Activated T-helper 2 cell treated with anti-CD3 and anti-CD28 coated beads, Interferon-gamma antibody, Interleukin-2, Interleukin-4, amounts not matched to agents 10 μg/mL and 5 μg/mL and 100 μg/mL, durations not matched to agents 14 hours and 24 hours and 36 hours (primary cell): ENCODE data around the gene DACH1. TPM values are rescaled to one million over a fixed set of nuclear protein-coding genes. Genes with fewer than 3 reads are reported as not detected.

ENCODE experiments used
- DNase-seq: peaks from one replicate; pipeline ENCODE4 v3.0.0; 2021; ENCODE audit warnings: low spot score
- H3K27ac Mint-ChIP-seq: one replicate; pipeline ENCODE4 v1.8.0; 2021; ENCODE audit warnings: mixed read lengths
- H3K27me3 Mint-ChIP-seq: one replicate; pipeline ENCODE4 v1.8.0; 2021; ENCODE audit warnings: low read depth, mixed read lengths
- H3K36me3 Mint-ChIP-seq: one replicate; pipeline ENCODE4 v1.8.0; 2021; ENCODE audit warnings: low read depth, mixed read lengths
- H3K4me1 Mint-ChIP-seq: one replicate; pipeline ENCODE4 v1.8.0; 2021; ENCODE audit warnings: low read depth, mixed read lengths
- H3K4me3 Mint-ChIP-seq: one replicate; pipeline ENCODE4 v1.8.0; 2021; ENCODE audit warnings: low read depth, mild to moderate bottlenecking, moderate library complexity, mixed read lengths
- H3K9me3 Mint-ChIP-seq: one replicate; pipeline ENCODE4 v1.8.0; 2021; ENCODE audit warnings: mixed read lengths
- intact Hi-C: fragments of 100-400 bp; cut with micrococcal nuclease; formaldehyde crosslinking; loops from one replicate; pipeline ENCODE4 v1.15.1; 2023
- total RNA-seq: library from RNA; stranded (reverse); gene quantifications from 2 replicates; pipeline ENCODE4 v1.2.3, GENCODE V29; 2022

DACH1 gene
- total RNA-seq, 1 donor from 2014 or later = not detected

GRCh38 chr13:71522941-71523526, 344.0 kb downstream of the DACH1 start:
- DNase-seq = no peak
- no peaks in the 10 kb centered on the region for H3K27me3 Mint-ChIP-seq
- no peak overlapping the region for H3K27ac Mint-ChIP-seq
- H3K36me3 Mint-ChIP-seq = no peaks in the 10 kb centered on the region
- no peaks in the 10 kb centered on the region for H3K9me3 Mint-ChIP-seq
- intact Hi-C loops = no loop called here
- no peak overlapping the region for H3K4me3 Mint-ChIP-seq
- H3K4me1 Mint-ChIP-seq = no peaks in the 10 kb centered on the region

GRCh38 chr13:71517004-71517403, 350.0 kb downstream of the DACH1 start:
- H3K4me1 Mint-ChIP-seq = no peaks in the 10 kb centered on the region
- H3K36me3 Mint-ChIP-seq = no peaks in the 10 kb centered on the region
- H3K4me3 Mint-ChIP-seq = no peak overlapping the region
- no peak for DNase-seq
- intact Hi-C loops = no loop called here
- no peaks in the 10 kb centered on the region for H3K9me3 Mint-ChIP-seq
- no peak overlapping the region for H3K27ac Mint-ChIP-seq
- no peaks in the 10 kb centered on the region for H3K27me3 Mint-ChIP-seq

DNA sequence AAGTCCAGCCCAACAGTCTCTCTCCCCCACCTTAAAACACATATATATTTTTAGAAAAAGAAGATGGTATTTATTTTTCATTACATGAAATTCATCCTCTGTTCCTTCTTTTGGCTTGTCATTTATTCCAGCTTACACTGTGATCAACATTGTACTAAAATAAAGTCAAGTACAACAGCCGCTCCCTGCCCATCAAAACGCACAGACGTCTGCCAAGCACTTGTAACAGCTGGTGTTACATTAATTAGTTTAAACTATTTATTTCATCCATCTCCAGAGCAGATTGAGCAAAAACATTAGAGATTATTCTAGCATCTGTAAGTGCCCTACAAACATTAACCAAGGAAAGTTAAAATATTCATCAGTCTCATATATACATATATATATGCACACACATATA, 350.5 kb downstream of the DACH1 start:
- intact Hi-C loops = no loop called here
- no peaks in the 10 kb centered on the region for H3K4me1 Mint-ChIP-seq
- H3K36me3 Mint-ChIP-seq = no peaks in the 10 kb centered on the region
- H3K9me3 Mint-ChIP-seq = no peaks in the 10 kb centered on the region
- H3K27ac Mint-ChIP-seq = no peak overlapping the region
- H3K27me3 Mint-ChIP-seq = no peaks in the 10 kb centered on the region
- no peak overlapping the region for H3K4me3 Mint-ChIP-seq
- DNase-seq = no peak

DNA sequence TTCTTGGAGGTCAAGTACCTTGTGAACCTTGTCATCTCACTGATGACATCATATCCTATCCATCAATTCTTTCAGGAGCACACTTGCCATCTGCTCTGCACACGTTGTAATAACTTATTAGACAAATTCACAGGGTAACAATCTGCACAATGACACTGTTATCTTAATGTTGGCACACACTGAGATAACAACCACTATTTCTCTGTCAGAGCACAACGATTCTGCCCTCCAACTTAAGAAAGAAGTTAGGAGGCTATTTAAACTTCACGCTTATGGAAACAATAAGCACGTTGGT, 351.3 kb downstream of the DACH1 start:
- H3K36me3 Mint-ChIP-seq = no peaks in the 10 kb centered on the region
- no peaks in the 10 kb centered on the region for H3K9me3 Mint-ChIP-seq

DNA sequence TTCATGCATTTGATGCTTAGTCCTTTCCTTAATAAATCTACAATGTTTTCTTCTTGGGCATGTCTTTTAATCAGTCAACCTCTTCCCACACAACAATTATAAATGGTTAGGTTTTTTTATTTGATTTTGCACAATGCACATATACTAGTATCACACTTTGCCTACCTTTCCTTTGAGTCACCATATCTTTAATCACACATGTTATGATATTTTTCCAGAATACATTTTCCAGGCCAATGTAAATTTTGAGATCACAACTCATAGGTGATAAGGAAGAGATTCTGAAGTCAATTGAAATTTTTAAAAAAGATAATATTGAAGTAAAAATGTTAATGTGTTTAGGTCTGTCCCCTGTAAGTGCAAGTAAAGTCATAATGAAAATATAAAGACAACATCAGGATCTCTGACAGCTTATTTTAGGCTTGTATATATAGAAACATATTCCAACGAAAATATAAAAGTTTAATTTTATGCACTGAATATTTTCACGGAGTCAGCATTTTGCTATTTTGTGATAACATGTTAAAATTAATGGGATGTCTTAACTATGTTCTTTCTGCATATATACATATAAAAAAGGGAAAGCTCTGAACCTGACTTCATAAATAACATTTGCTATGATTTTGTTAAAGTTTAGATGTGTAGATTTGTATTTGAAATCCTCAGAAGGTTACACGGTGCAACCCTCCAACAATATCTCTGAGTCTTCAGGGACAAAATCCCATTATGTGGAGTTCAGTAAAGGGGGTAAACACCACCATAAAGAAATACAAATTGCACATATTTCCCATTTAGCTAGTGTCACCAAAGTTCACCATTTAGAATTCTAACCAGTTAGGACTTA, 351.9 kb downstream of the DACH1 start:
- H3K36me3 Mint-ChIP-seq = no peaks in the 10 kb centered on the region
- DNase-seq = no peak
- H3K4me3 Mint-ChIP-seq = no peak overlapping the region
- H3K27me3 Mint-ChIP-seq = no peaks in the 10 kb centered on the region
- intact Hi-C loops = no loop called here
- H3K9me3 Mint-ChIP-seq = no peaks in the 10 kb centered on the region
- H3K27ac Mint-ChIP-seq = no peak overlapping the region
- no peaks in the 10 kb centered on the region for H3K4me1 Mint-ChIP-seq

More for the DNA sequence above, 351.3 kb downstream of the DACH1 start:
- H3K4me3 Mint-ChIP-seq = no peak overlapping the region
- H3K4me1 Mint-ChIP-seq = no peaks in the 10 kb centered on the region
- intact Hi-C loops = no loop called here
- no peaks in the 10 kb centered on the region for H3K27me3 Mint-ChIP-seq
- no peak overlapping the region for H3K27ac Mint-ChIP-seq
- DNase-seq = no peak

GRCh38 chr13:71513411-71514033, 353.5 kb downstream of the DACH1 start:
- Mint-ChIP-seq H3K27ac (no peak overlapping the region), H3K4me3 (no peak overlapping the region), H3K4me1 (no peaks in the 10 kb centered on the region), H3K9me3 (no peaks in the 10 kb centered on the region), H3K36me3 (no peaks in the 10 kb centered on the region), H3K27me3 (no peaks in the 10 kb centered on the region)
- intact Hi-C loops = no loop called here
- DNase-seq = no peak

DNA sequence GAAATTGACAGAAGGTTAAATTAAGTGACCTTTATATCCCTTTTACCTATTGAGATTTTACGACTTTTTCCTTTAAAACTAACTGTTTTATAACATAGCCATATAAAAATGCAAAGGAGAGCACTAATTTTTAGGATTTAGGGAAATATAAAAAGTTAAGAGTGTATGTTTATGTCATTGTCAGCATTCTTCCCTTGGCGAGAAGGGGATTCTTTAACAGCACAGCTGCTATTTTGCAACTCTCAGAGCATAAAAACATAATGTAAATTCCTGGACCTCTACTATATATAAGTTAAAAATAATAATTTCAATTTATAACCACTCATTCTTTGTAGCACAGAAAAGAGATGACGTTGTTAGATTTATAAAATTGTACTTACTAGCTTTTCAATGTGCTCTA, 363.2 kb downstream of the DACH1 start:
- Mint-ChIP-seq H3K4me1 (no peaks in the 10 kb centered on the region), H3K27me3 (no peaks in the 10 kb centered on the region), H3K4me3 (no peak overlapping the region), H3K27ac (no peak overlapping the region), H3K9me3 (no peaks in the 10 kb centered on the region), H3K36me3 (no peaks in the 10 kb centered on the region)
- no peak for DNase-seq
- intact Hi-C loops = no loop called here

- intact Hi-C loops = no loop called here
- no peak overlapping the region for H3K4me3 Mint-ChIP-seq
- no peaks in the 10 kb centered on the region for H3K36me3 Mint-ChIP-seq
- no peaks in the 10 kb centered on the region for H3K9me3 Mint-ChIP-seq
- no peak overlapping the region for H3K27ac Mint-ChIP-seq
- no peaks in the 10 kb centered on the region for H3K4me1 Mint-ChIP-seq
- no peaks in the 10 kb centered on the region for H3K27me3 Mint-ChIP-seq
- no peak for DNase-seq
Measured at GRCh38 chr13:71499944-71500514, 367.0 kb downstream of the DACH1 start.

GRCh38 chr13:71499235-71499634, 367.8 kb downstream of the DACH1 start:
- DNase-seq = no peak
- Mint-ChIP-seq H3K36me3 (no peaks in the 10 kb centered on the region), H3K27ac (no peak overlapping the region), H3K9me3 (no peaks in the 10 kb centered on the region), H3K4me1 (no peaks in the 10 kb centered on the region), H3K27me3 (no peaks in the 10 kb centered on the region), H3K4me3 (no peak overlapping the region)
- intact Hi-C loops = no loop called here

DNA sequence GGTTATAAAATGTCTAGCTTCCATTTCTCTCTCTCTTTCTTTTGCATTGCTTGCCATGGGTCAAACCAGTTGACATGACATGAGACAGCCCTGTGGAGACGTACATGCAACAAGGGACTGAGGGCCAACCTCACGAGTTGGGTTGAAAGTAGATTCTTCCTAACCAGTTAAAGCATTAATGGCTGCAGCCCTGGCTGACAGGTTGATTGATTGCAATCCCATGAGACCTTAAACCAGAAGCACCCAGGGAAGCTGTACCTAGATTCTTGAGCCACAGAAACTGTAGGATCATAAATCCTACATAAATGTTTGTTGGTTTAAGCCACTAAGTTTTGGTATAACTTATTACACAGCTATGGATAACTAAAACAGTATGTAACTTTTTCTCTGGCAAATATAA, 373.8 kb downstream of the DACH1 start:
- H3K4me3 Mint-ChIP-seq = no peak overlapping the region
- no peaks in the 10 kb centered on the region for H3K36me3 Mint-ChIP-seq
- no peak overlapping the region for H3K27ac Mint-ChIP-seq
- H3K27me3 Mint-ChIP-seq = no peaks in the 10 kb centered on the region
- intact Hi-C loops = no loop called here
- DNase-seq = no peak
- H3K9me3 Mint-ChIP-seq = no peaks in the 10 kb centered on the region
- no peaks in the 10 kb centered on the region for H3K4me1 Mint-ChIP-seq

DNA sequence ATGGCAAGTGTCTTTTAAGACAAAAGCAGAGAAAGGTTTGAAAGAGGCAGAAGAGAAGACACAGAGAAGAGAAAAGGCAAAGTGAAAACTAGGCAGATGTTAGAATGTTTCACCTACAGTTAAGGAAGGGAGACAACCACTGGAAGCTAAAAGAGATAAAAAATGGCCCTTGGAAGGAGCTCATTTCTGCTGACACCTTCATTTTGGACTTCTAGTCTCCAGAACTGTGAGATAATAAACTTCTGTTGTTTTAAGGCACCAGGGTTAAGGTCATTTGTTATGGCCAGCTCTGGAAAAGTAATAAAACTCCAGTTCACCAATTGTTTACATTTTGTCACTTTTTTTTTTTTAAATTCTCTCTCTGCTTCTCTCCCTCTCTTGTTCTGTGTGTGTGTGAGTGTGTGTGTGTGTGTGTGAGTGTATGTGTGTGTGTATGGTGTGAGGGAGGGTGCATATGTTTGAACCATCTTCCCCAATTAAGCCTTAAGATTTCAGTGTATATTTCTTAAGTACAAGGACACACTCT, 374.6 kb downstream of the DACH1 start:
- intact Hi-C loops = no loop called here
- no peak for DNase-seq
- Mint-ChIP-seq H3K9me3 (no peaks in the 10 kb centered on the region), H3K27me3 (no peaks in the 10 kb centered on the region), H3K36me3 (no peaks in the 10 kb centered on the region), H3K4me1 (no peaks in the 10 kb centered on the region), H3K27ac (no peak overlapping the region), H3K4me3 (no peak overlapping the region)

GRCh38 chr13:71491010-71491409, 376.0 kb downstream of the DACH1 start:
- Mint-ChIP-seq H3K9me3 (no peaks in the 10 kb centered on the region), H3K36me3 (no peaks in the 10 kb centered on the region), H3K4me1 (no peaks in the 10 kb centered on the region), H3K27ac (no peak overlapping the region), H3K27me3 (no peaks in the 10 kb centered on the region), H3K4me3 (no peak overlapping the region)
- DNase-seq = no peak
- intact Hi-C loops = no loop called here

GRCh38 chr13:71489041-71489440, 378.0 kb downstream of the DACH1 start:
- Mint-ChIP-seq H3K36me3 (no peaks in the 10 kb centered on the region), H3K27me3 (no peaks in the 10 kb centered on the region), H3K4me1 (no peaks in the 10 kb centered on the region), H3K4me3 (no peak overlapping the region), H3K27ac (no peak overlapping the region), H3K9me3 (no peaks in the 10 kb centered on the region)
- no peak for DNase-seq
- intact Hi-C loops = no loop called here
